Endothelial cell of umbilical vein (primary cell): Measurements from ENCODE around the gene SPTB. TPM values are rescaled to one million over a fixed set of nuclear protein-coding genes. Genes with fewer than 3 reads are reported as not detected.

Source experiments
- BruUV-seq: library from RNA; stranded (reverse); fragments of 400-500 nt; replicated peaks from 2 replicates; lab custom pipeline; 2021; lab: Mats Ljungman, UMichigan
- CTCF ChIA-PET: fragments of 300-600, 350-600 bp; sonication (Branson Sonifier 250); formaldehyde crosslinking; loops from one replicate; lab custom pipeline; 2021; ENCODE audit warnings: antibody characterized with exemption, inconsistent platforms; lab: Charles Lee
- POLR2A ChIA-PET: fragments of 300-600, 350-600 bp; sonication (Branson Sonifier 250); formaldehyde crosslinking; loops from one replicate; lab custom pipeline; 2021; ENCODE audit warnings: antibody characterized with exemption, inconsistent platforms; lab: Charles Lee
- DNase-seq: peaks from one replicate; pipeline ENCODE4 v3.0.0-alpha.2; 2011; ENCODE audit warnings: low read depth, low spot score
- FAIRE-seq: peaks from 2 replicates; lab custom pipeline; 2011; peaks lifted over from hg19 to GRCh38; lab: Jason Lieb, UNC
- H2AFZ ChIP-seq: 2 replicates; pipeline ENCODE4 v1.6.0; 2012; ENCODE audit warnings: low read depth, low read length, control low read depth, inconsistent platforms
- H3K27ac ChIP-seq: 2 replicates; pipeline ENCODE4 v1.5.1; 2011; ENCODE audit warnings: low read depth, mild to moderate bottlenecking, control low read depth, low read length, moderate library complexity; ENCODE audit not compliant: insufficient read depth
- H3K27me3 ChIP-seq, 2 experiments: 2 replicates each; pipeline versions ENCODE4 v1.6.0 to v1.6.1; 2011; ENCODE audit warnings: low read length in 2 of 2, mixed read lengths in 1 of 2; ENCODE audit not compliant: control insufficient read depth in 2 of 2, insufficient read depth in 2 of 2
- H3K36me3 ChIP-seq, 2 experiments: 2 replicates in 1 of 2; 3 replicates in 1 of 2; pipeline ENCODE4 v1.5.1; 2011; ENCODE audit warnings: low read length in 2 of 2, mild to moderate bottlenecking in 1 of 2, moderate library complexity in 1 of 2; ENCODE audit not compliant: control insufficient read depth in 2 of 2, insufficient read depth in 2 of 2; ENCODE audit errors: extremely low read depth in 1 of 2
- H3K4me1 ChIP-seq: 3 replicates; pipeline ENCODE4 v1.5.1; 2011; ENCODE audit warnings: mild to moderate bottlenecking, low read length; ENCODE audit not compliant: control insufficient read depth, insufficient read depth; ENCODE audit errors: extremely low read depth
- H3K4me2 ChIP-seq: 2 replicates; pipeline ENCODE4 v1.6.1; 2011; ENCODE audit warnings: low read length, control low read depth, mixed read lengths; ENCODE audit not compliant: insufficient read depth
- H3K4me3 ChIP-seq, 3 experiments: fragments of 200-600 bp in 1 of 3; sonication (generic), shearing (Covaris generic) in 1 of 3; replicated peaks in 1 of 3; 2 replicates each; pipeline ENCODE4 v1.5.1; 2011 to 2016; ENCODE audit warnings: control low read depth in 3 of 3, low read length in 3 of 3, mild to moderate bottlenecking in 2 of 3, inconsistent platforms in 1 of 3, low read depth in 1 of 3, moderate library complexity in 1 of 3; ENCODE audit not compliant: insufficient read depth in 1 of 3
- H3K79me2 ChIP-seq: 2 replicates; pipeline ENCODE4 v1.6.0; 2012; ENCODE audit warnings: low read length, inconsistent platforms; ENCODE audit not compliant: control insufficient read depth, insufficient read depth
- H3K9ac ChIP-seq: replicated peaks from 2 replicates; pipeline ENCODE3; 2011; ENCODE audit warnings: low read length, control low read depth; ENCODE audit not compliant: insufficient read depth; ENCODE audit errors: extremely low read depth
- H3K9me1 ChIP-seq: replicated peaks from 3 replicates; pipeline ENCODE4 v1.6.0; 2011; ENCODE audit warnings: mild to moderate bottlenecking, low read length; ENCODE audit not compliant: control insufficient read depth, insufficient read depth; ENCODE audit errors: extremely low read depth
- H3K9me3 ChIP-seq: replicated peaks from 2 replicates; pipeline ENCODE4 v1.5.1; 2012; ENCODE audit warnings: low read length, inconsistent platforms; ENCODE audit not compliant: control insufficient read depth, insufficient read depth
- H4K20me1 ChIP-seq: replicated peaks from 2 replicates; pipeline ENCODE3; 2011; ENCODE audit warnings: mild to moderate bottlenecking, low read length; ENCODE audit not compliant: control insufficient read depth, insufficient read depth; ENCODE audit errors: extremely low read depth
- EZH2 ChIP-seq: IDR thresholded peaks from 2 replicates; pipeline ENCODE4 v1.6.1; 2012; ENCODE audit warnings: borderline replicate concordance, low read depth, mild to moderate bottlenecking, moderate library complexity, low read length, inconsistent platforms; ENCODE audit not compliant: severe bottlenecking
- FOS ChIP-seq: IDR thresholded peaks from 2 replicates; pipeline ENCODE4 v1.6.1; 2011; ENCODE audit warnings: mild to moderate bottlenecking, low read length, moderate library complexity, borderline replicate concordance; ENCODE audit not compliant: insufficient read depth
- GATA2 ChIP-seq: IDR thresholded peaks from 2 replicates; pipeline ENCODE4 v1.7.0; 2011; ENCODE audit warnings: low read depth, mild to moderate bottlenecking, moderate library complexity, mixed read lengths, low read length; ENCODE audit not compliant: insufficient read length, insufficient read depth
- JUN ChIP-seq: IDR thresholded peaks from 2 replicates; pipeline ENCODE4 v1.6.1; 2011; ENCODE audit warnings: borderline replicate concordance, low read depth; ENCODE audit not compliant: insufficient read length, insufficient read depth
- MAX ChIP-seq: IDR thresholded peaks from 2 replicates; pipeline ENCODE4 v1.6.1; 2011; ENCODE audit not compliant: insufficient read depth, insufficient read length
- MYC ChIP-seq: IDR thresholded peaks from one replicate; pipeline ENCODE4 v1.6.1; 2011; ENCODE audit warnings: mild to moderate bottlenecking, low read depth, low read length
- POLR2A ChIP-seq: IDR thresholded peaks from 2 replicates; pipeline ENCODE4 v1.6.1; 2012; ENCODE audit warnings: low read depth, mild to moderate bottlenecking, control low read depth, low read length
- POLR2AphosphoS5 ChIP-seq: IDR thresholded peaks from 2 replicates; pipeline ENCODE4 v1.6.1; 2012; ENCODE audit warnings: low read depth, mild to moderate bottlenecking, control low read depth, low read length, moderate library complexity; ENCODE audit not compliant: insufficient read depth
- dilution Hi-C: fragments of 300-500 bp; cut with MboI; formaldehyde crosslinking; loops from one replicate; pipeline ENCODE4 v1.15.0; 2019; ENCODE audit warnings: low sequenced_read_pairs; ENCODE audit not compliant: extremely low pct_ligation_motif_present
- intact Hi-C: fragments of 100-400 bp; cut with micrococcal nuclease; formaldehyde crosslinking; loops from one replicate; pipeline ENCODE4 v1.10.0; 2022
- polyA plus RNA-seq, 4 experiments: library from polyadenylated mRNA; depleted of rRNA in 3 of 4; stranded (reverse) in 3 of 4; unstranded in 1 of 4; fragments of >200 nt; gene quantifications; 2 replicates each; pipeline versions ENCODE4 v1.2.1 to v1.2.3, GENCODE V29; 2011 to 2012; ENCODE audit warnings: missing spikeins in 1 of 4
- total RNA-seq: library from RNA; stranded (reverse); gene quantifications from 2 replicates; pipeline ENCODE4 v1.2.3, GENCODE V29; 2021
- TF ChIP-seq, protein P1 (sequence below), 2 donors: IDR thresholded peaks; 1 replicate in 1 of 2; 2 replicates in 1 of 2; pipeline ENCODE4 v1.5.1; 2011; ENCODE audit warnings: low read length in 2 of 2, mild to moderate bottlenecking in 2 of 2, moderate library complexity in 2 of 2, control low read depth in 1 of 2, inconsistent platforms in 1 of 2, low read depth in 1 of 2; ENCODE audit not compliant: insufficient read depth in 1 of 2; ENCODE audit errors: extremely low read depth in 1 of 2

SPTB gene
- total and polyA plus RNA-seq, 2 donors (not counting 3 experiments of a cell fraction or from before 2014, with no cell fraction given), result 0.03 to 0.07 TPM

DNA sequence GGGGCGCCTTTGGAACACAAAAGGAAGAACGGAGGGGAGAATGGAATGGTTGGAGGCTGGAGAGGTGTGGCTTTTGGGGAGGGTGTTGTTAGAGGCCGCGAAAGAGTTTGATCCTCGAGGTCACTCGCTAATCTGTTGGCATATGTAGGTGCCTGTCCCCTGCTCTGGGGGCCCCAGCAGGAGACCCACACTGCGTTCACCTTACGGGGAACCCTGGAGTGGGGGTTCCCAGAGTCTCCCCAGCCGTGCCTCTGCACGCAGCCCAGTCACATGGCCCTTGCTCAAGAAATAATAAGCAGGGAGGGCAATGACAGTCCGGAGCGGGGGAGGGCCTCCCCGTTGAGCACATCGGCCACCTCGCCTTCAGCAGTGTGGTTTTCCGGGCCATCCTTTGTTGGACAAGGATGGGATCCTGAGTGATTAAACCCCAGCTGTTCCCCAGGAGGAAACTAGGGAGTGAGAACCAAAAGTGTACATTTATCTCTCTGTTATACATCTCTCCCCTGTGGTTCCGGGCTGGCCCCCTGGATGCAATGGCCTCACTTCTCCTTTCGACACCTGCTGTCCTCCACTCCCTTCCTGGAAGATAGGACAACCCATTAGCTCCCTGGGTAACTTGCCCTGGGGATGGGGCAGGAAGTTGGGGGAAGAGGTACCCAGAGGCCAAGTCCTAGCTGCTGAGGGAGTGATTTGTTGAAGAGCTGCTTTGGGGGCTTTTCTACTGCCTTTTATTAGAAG is 174.2 kb downstream of the SPTB start:
- intact Hi-C loops (loop anchor here (2.0 kb wide), 1 partner anchor 57 kb away; no protein-coding TSS in a partner anchor), dilution Hi-C loops (no loop called here)
- Histone ChIP-seq H3K9me3 (no peaks in the 10 kb centered on the region), H3K4me1 (peaks cover 21% of the 10 kb centered on the region), H3K9me1 (no peaks in the 10 kb centered on the region), H3K27ac (no peak overlapping the region), H2AFZ (peak overlapping the region; percentile 76), H3K4me3 (peak overlapping the region; percentile 78 to 94 (median 84)), H3K36me3 (no peaks in the 10 kb centered on the region), H3K27me3 (peaks cover 18 to 29% of the 10 kb centered on the region in 2 experiments), H3K9ac (no peak overlapping the region), H3K79me2 (peaks cover 5% of the 10 kb centered on the region), H3K4me2 (peak overlapping the region; percentile 90), H4K20me1 (no peaks in the 10 kb centered on the region)
- CTCF ChIA-PET, result interaction anchor here (0.6 to 2.1 kb wide), 5 partner anchors 15 to 57 kb away, joined by 3 to 6 read pairs (median 4); no protein-coding TSS in a partner anchor
- no peak for DNase-seq
- POLR2A ChIA-PET, result interaction anchor here (1.2 kb wide), 1 partner anchor 166 kb away, joined by 3 read pairs; the partner anchor contains the start of gene HSPA2
- BruUV-seq, result no TSS peak
- no peak for FAIRE-seq
- no peak for TF ChIP-seq POLR2A
- no peak for TF ChIP-seq FOS
- no peak for TF ChIP-seq MAX
- TF ChIP-seq, protein P1, sequence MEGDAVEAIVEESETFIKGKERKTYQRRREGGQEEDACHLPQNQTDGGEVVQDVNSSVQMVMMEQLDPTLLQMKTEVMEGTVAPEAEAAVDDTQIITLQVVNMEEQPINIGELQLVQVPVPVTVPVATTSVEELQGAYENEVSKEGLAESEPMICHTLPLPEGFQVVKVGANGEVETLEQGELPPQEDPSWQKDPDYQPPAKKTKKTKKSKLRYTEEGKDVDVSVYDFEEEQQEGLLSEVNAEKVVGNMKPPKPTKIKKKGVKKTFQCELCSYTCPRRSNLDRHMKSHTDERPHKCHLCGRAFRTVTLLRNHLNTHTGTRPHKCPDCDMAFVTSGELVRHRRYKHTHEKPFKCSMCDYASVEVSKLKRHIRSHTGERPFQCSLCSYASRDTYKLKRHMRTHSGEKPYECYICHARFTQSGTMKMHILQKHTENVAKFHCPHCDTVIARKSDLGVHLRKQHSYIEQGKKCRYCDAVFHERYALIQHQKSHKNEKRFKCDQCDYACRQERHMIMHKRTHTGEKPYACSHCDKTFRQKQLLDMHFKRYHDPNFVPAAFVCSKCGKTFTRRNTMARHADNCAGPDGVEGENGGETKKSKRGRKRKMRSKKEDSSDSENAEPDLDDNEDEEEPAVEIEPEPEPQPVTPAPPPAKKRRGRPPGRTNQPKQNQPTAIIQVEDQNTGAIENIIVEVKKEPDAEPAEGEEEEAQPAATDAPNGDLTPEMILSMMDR (IDR thresholded peaks at IDR 0.05; ENCODE audit: extremely low read depth in 1 of 2, insufficient read depth in 1 of 2, low read depth in 1 of 2, low read length in 2 of 2), result no peak
- no peak for TF ChIP-seq EZH2
- TF ChIP-seq GATA2, result no peak
- TF ChIP-seq POLR2AphosphoS5, result no peak
- TF ChIP-seq JUN, result no peak
- no peak for TF ChIP-seq MYC
